GM12875 (cell line): ENCODE results near the gene SYPL2.

Experiments used
- H3K4me3 ChIP-seq: one replicate; pipeline ENCODE4 v1.5.1; 2011; ENCODE audit warnings: low read depth, low read length, control low read depth
- TF ChIP-seq, protein P1 (sequence below): IDR thresholded peaks from 2 replicates; pipeline ENCODE4 v1.5.1; 2011; ENCODE audit warnings: low read depth, mild to moderate bottlenecking, control low read depth, inconsistent platforms, low read length, moderate library complexity, borderline replicate concordance; ENCODE audit not compliant: insufficient read depth

Gene SYPL2

DNA sequence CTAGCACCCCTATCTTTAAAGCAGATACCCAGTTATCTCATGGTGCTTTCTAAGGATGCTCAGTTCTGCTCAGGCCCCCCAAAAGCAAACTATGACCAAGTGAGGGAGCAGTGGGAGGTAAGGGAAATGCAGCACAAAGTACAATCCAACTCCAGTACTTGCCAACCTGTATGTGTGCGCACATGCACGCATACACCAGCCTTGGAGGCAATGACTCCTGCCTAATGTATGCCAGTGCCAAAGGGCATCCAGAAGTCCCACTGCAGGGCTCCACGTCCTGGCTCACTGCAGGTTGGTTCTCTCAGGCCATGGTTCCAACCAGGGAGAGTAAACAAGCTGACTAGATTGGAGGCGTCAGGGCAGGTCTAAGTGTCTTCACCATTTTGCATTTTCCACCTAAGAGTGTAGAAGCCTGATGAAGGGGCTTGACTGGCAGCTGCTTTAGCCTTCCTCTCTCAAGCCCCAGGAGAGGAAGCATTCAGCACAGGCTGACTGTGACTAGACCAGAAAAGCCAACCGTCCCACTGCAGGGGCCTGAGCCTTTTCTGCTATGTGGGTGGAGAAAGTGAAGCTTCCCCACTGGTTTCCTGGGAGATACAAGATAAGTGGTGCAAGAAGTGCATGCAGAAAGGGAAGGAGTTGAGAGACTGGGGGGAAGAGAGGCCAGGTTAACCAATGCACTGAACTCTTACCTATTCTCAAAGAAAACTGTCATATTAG lies 35.5 kb downstream of the SYPL2 start:
- H3K4me3 ChIP-seq: no peak overlapping the region
- TF ChIP-seq, protein P1, sequence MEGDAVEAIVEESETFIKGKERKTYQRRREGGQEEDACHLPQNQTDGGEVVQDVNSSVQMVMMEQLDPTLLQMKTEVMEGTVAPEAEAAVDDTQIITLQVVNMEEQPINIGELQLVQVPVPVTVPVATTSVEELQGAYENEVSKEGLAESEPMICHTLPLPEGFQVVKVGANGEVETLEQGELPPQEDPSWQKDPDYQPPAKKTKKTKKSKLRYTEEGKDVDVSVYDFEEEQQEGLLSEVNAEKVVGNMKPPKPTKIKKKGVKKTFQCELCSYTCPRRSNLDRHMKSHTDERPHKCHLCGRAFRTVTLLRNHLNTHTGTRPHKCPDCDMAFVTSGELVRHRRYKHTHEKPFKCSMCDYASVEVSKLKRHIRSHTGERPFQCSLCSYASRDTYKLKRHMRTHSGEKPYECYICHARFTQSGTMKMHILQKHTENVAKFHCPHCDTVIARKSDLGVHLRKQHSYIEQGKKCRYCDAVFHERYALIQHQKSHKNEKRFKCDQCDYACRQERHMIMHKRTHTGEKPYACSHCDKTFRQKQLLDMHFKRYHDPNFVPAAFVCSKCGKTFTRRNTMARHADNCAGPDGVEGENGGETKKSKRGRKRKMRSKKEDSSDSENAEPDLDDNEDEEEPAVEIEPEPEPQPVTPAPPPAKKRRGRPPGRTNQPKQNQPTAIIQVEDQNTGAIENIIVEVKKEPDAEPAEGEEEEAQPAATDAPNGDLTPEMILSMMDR: no peak

DNA sequence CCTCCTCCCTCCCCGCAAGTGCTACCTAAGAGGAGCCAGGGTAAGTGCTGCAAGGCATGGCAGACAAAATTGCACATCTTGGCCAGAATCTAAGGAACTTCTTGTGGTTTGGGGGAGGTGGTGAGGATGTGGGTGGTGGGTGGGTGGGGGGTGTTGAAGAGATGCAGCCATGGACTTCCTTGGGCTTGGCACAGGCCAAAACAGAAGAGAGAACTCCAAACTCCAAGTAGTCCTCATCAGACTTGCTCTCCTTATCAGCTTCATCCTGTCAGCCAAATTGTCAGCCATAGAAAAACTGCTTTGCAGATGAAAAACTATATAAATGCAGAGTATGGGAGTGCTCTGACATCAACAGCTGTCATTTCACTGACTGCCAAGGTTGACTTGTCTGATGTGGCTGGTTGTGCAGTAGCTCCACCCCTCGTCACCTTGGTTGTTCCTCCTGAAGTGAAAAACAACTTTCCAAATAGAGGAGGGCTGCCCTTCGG lies 36.1 kb downstream of the SYPL2 start:
- no peak overlapping the region for H3K4me3 ChIP-seq
- TF ChIP-seq, protein P1: no peak

DNA sequence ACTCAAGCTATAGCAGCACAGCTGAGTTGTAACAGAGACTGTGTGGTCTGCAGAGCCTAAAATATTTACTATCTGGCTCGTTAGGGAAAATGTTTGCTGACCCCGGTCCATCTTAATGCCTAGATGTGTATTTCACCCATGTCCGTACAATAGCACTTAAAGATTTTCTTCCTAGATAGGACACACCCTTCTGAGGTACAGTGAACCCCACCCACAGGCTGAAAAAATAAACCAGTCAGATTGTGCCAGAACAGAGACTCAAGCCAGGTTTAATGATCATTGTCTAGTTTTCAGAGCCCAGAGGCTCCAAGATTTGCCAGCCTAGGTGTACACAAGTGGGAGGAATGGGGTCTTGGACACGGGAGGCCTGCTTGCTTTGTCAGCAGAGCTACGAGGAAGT lies 37.6 kb downstream of the SYPL2 start:
- H3K4me3 ChIP-seq: no peak overlapping the region
- TF ChIP-seq, protein P1: no peak

DNA sequence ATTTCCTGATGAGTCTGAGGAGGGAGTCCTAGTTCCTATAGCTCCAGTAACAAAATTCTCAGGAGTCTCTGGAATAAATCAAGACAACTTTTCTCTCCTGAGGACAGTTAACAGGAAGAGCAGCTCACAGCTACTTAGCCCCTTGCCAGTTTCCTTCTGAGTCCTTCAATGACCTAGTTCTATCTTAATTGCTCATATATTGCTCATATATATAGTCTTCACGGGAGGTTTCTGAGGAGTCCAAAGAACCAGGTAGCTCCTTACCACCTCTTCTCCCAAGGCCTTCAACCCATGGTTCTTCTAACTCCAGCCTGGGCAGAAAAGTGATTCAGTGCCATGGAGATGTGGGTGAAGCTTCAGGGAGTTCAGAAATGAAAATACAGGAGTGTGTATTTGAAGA lies 38.6 kb downstream of the SYPL2 start:
- TF ChIP-seq, protein P1: no peak
- H3K4me3 ChIP-seq: no peak overlapping the region

DNA sequence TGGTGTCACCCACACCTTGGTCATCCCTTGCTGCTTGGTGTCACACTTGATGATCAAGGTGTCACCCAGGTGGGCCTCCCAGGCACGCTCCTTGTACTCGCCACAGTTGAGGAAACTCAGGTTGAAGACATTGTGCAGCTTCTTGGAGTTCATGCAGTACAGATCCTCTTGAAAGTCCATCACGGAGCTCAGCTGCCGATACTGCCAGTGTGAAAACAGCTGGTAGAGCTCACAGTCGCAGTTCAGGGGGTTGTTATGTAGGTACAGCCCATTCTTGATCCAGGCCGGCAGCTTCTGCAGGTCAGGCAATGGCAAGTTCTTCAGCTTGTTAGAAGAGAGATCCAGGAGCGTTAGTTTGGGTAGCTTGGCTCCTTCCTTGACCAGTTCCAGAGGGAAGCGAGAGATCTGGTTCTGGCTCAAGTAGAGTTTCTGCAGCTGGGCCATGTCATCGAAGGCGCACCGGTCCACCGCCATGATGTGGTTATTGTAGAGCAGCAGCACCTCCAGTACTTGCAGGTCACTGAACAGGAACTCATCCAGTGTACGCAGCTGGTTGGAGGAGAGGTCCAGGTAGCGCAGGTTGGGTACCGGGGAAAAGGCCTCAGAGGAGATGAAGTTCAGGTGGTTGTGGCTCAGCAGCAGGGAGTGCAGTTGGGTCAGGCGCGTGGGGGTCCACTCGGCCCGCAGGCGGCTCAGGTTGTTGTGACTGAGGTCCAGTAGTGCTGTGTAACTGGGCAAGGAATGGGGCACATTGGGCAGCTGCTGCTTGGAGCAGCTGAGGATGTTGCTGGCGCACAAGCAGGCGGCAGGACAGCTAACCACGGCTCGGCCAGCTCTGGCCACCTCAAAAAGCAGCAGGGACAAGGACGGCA lies 41.9 kb downstream of the SYPL2 start:
- TF ChIP-seq, protein P1: no peak
- no peak overlapping the region for H3K4me3 ChIP-seq

DNA sequence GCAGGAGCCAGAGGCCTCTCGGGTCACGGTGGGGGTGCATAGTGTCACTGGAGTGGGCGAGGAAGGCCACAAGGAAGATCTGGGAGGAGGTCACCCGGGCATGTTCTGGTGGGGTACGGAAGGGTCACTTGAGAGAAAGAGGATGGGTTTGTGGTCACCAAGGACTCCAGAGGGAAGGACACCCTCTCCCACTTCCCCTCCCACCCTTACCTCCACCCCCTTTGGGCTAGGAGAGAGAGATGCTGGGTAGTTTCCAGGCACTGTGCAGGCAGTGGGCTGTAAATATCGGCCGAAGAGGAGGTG lies 42.5 kb downstream of the SYPL2 start:
- no peak overlapping the region for H3K4me3 ChIP-seq
- TF ChIP-seq, protein P1: no peak
